Stimulated activated naive CD8-positive, alpha-beta T cell treated with anti-CD3 and anti-CD28 coated beads, Interleukin-15, amount 100 ng/mL, for 72 hours (primary cell): Measurements from ENCODE around the gene ATP8B2.
A peak's percentile ranks its signal among the peaks of the same experiment; 100 is the strongest.
"Not testable (repeated sequence)": the region's sequence is repeated elsewhere in the genome, so short reads cannot be mapped to it uniquely, and the experiment has no call there.

Experiments used
- ATAC-seq: fragments of 150-1000 bp; cut with Tn5 transposase; 2 replicates; pipeline ENCODE4 v1.10.0; 2021; ENCODE audit warnings: mild to moderate bottlenecking, moderate library complexity
- DNase-seq, 2 donors: peaks; one replicate each; pipeline ENCODE4 v3.0.0; 2021 to 2022
- H3K27ac Mint-ChIP-seq, 2 donors: one replicate each; pipeline ENCODE4 v1.8.0; 2022; ENCODE audit warnings: mild to moderate bottlenecking in 2 of 2, mixed read lengths in 2 of 2, moderate library complexity in 2 of 2
- H3K27me3 Mint-ChIP-seq: one replicate; pipeline ENCODE4 v1.8.0; 2022; ENCODE audit warnings: mixed read lengths
- H3K4me1 Mint-ChIP-seq: one replicate; pipeline ENCODE4 v1.8.0; 2022; ENCODE audit warnings: mild to moderate bottlenecking, mixed read lengths
- H3K4me3 Mint-ChIP-seq, 2 donors: one replicate each; pipeline ENCODE4 v1.8.0; 2022; ENCODE audit warnings: mild to moderate bottlenecking in 2 of 2, mixed read lengths in 2 of 2, moderate library complexity in 1 of 2
- H3K9me3 Mint-ChIP-seq, 2 donors: one replicate each; pipeline ENCODE4 v1.8.0; 2022; ENCODE audit warnings: mixed read lengths in 2 of 2

ATP8B2 gene

GRCh38 chr1:154324669-154325582 lies at the start of gene ATP8B2:
Gene ATP8B2, plus strand, starts transcription at chr1:154325525. Its CDS starts 2,617 bp downstream, at chr1:154328142.
- H3K9me3 Mint-ChIP-seq: no peaks in the 10 kb centered on the region
- peaks cover 50% of the 10 kb centered on the region for H3K4me1 Mint-ChIP-seq
- ATAC-seq: peak; percentile 79
- peak; percentile 88 to 89 for DNase-seq
- H3K27me3 Mint-ChIP-seq: peaks cover 6% of the 10 kb centered on the region
- peak within 1 kb of the TSS; percentile 98 to 99 for H3K4me3 Mint-ChIP-seq
- peak within 1 kb of the TSS; percentile 95 to 98 for H3K27ac Mint-ChIP-seq

GRCh38 chr1:154276797-154277196 lies 48.5 kb upstream of the ATP8B2 start:
- Mint-ChIP-seq H3K4me3 (no peak overlapping the region), H3K4me1 (peaks cover 32% of the 10 kb centered on the region), H3K27ac (no peak overlapping the region), H3K27me3 (no peaks in the 10 kb centered on the region), H3K9me3 (no peaks in the 10 kb centered on the region)
- no peak for ATAC-seq
- peak; percentile 13 to 34 for DNase-seq

DNA sequence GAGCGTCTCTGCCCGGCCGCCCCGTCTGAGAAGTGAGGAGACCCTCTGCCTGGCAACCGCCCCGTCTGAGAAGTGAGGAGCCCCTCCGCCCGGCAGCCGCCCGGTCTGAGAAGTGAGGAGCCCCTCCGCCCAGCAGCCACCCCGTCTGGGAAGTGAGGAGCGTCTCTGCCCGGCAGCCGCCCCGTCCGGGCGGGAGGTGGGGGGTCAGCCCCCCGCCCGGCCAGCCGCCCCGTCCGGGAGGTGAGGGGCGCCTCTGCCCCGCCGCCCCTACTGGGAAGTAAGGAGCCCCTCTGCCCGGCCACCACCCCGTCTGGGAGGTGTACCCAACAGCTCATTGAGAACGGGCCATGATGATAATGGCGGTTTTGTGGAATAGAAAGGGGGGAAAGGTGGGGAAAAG lies 37.7 kb upstream of the ATP8B2 start:
- H3K9me3 Mint-ChIP-seq, H3K27me3 Mint-ChIP-seq, ATAC-seq, H3K4me3 Mint-ChIP-seq, H3K4me1 Mint-ChIP-seq, H3K27ac Mint-ChIP-seq, DNase-seq: not testable (repeated sequence)

DNA sequence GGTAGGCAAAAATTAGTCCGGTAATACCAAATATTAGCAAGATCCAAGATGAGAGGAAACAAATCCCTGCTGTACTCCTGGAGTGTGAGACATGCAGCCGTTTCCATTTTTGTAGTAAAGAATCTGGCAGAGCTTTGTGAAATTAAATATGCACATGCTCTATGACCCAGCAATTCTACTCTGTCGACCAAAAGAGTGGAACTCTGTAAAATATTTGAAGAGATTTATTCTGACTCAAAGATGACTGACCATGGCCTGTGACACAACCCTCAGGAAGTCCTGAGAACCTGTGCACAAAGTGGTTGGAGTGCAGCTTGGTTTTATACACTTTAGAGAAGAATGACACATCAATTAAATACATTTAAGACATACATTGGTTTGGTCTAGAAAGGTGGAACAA lies 36.7 kb upstream of the ATP8B2 start:
- ATAC-seq (no peak), DNase-seq (no peak)
- H3K4me3 Mint-ChIP-seq: no peak overlapping the region
- peaks cover 6 to 7% of the 10 kb centered on the region in 2 donors for H3K9me3 Mint-ChIP-seq
- H3K27me3 Mint-ChIP-seq: no peaks in the 10 kb centered on the region
- H3K27ac Mint-ChIP-seq: no peak overlapping the region
- H3K4me1 Mint-ChIP-seq: no peaks in the 10 kb centered on the region

DNA sequence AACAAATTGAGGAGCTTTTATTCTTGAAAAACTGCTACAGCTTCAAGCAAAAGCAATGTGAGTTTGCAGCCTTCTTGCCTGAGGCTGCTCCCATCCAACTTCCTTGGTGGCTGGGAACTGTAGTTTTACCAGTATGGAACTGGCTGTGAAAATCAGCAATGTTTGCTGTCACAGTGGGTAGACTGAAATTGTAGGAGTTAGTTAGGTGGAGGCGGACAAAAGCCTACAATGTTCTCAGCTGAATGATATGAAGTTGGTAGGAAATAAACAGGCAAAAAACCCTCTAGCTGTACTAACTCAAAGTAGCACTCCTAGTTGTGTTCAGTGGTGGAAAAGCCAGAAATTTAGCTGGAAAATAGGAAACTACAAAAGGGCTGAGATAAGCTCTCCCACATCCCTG lies 34.4 kb upstream of the ATP8B2 start:
- ATAC-seq (no peak), DNase-seq (no peak)
- no peaks in the 10 kb centered on the region for H3K27me3 Mint-ChIP-seq
- H3K4me3 Mint-ChIP-seq: no peak overlapping the region
- peaks cover 10 to 21% of the 10 kb centered on the region in 2 donors for H3K9me3 Mint-ChIP-seq
- no peak overlapping the region for H3K27ac Mint-ChIP-seq
- no peaks in the 10 kb centered on the region for H3K4me1 Mint-ChIP-seq

- no peaks in the 10 kb centered on the region for H3K27me3 Mint-ChIP-seq
- peaks cover 10 to 21% of the 10 kb centered on the region in 2 donors for H3K9me3 Mint-ChIP-seq
- no peak for DNase-seq
- no peak for ATAC-seq
- no peaks in the 10 kb centered on the region for H3K4me1 Mint-ChIP-seq
- no peak overlapping the region for H3K27ac Mint-ChIP-seq
- H3K4me3 Mint-ChIP-seq: no peak overlapping the region
These were observed 29.7 kb upstream of the ATP8B2 start for GRCh38 chr1:154295408-154296235.

GRCh38 chr1:154301582-154301981 lies 23.7 kb upstream of the ATP8B2 start:
- H3K27ac Mint-ChIP-seq: no peak overlapping the region

GRCh38 chr1:154304664-154305337 lies 20.5 kb upstream of the ATP8B2 start:
- Mint-ChIP-seq H3K4me3 (no peak overlapping the region), H3K4me1 (peaks cover 12% of the 10 kb centered on the region), H3K9me3 (no peaks in the 10 kb centered on the region), H3K27me3 (no peaks in the 10 kb centered on the region), H3K27ac (no peak overlapping the region)
- ATAC-seq (peak; percentile 95), DNase-seq (peak in 1 of 2 donors; percentile 55)

More at GRCh38 chr1:154301582-154301981, 23.7 kb upstream of the ATP8B2 start:
- Mint-ChIP-seq H3K27me3 (no peaks in the 10 kb centered on the region), H3K9me3 (no peaks in the 10 kb centered on the region), H3K4me3 (no peak overlapping the region), H3K4me1 (peaks cover 5% of the 10 kb centered on the region)
- DNase-seq (no peak), ATAC-seq (no peak)

GRCh38 chr1:154306151-154306550 lies 19.2 kb upstream of the ATP8B2 start:
- H3K27ac Mint-ChIP-seq: no peak overlapping the region
- peaks cover 12% of the 10 kb centered on the region for H3K4me1 Mint-ChIP-seq
- H3K27me3 Mint-ChIP-seq: no peaks in the 10 kb centered on the region
- ATAC-seq (no peak), DNase-seq (no peak)
- H3K9me3 Mint-ChIP-seq: no peaks in the 10 kb centered on the region
- H3K4me3 Mint-ChIP-seq: no peak overlapping the region

DNA sequence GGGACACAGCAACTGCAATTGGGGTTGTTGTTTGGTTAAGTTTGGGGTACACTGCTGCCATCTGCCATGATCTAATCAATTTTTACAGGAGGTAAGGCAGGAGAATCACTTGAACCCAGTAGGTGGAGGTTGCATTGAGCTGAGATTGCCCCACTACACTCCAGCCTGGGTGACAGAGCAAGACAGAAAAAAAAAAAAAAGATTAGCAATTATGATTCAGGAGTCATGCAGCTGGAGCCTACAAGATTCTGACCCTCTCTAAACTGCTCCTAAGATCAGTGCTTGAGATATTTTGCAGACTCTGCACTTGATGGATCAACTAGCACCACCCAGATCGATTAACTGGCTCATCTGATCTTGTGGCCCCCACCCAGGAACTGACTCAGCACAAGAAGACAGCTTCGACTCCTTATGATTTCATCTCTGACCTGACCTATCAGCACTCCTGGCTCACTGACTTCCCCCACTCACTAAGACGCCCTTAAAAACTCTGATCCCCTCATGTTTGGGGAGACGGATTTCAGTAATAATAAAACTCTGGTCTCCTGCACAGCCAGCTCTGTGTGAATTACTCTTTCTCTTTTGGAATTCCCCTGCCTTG lies 17.6 kb upstream of the ATP8B2 start:
- DNase-seq, H3K27me3 Mint-ChIP-seq, H3K9me3 Mint-ChIP-seq, H3K4me3 Mint-ChIP-seq, ATAC-seq, H3K27ac Mint-ChIP-seq: not testable (repeated sequence)
- peaks cover 12% of the 10 kb centered on the region for H3K4me1 Mint-ChIP-seq

DNA sequence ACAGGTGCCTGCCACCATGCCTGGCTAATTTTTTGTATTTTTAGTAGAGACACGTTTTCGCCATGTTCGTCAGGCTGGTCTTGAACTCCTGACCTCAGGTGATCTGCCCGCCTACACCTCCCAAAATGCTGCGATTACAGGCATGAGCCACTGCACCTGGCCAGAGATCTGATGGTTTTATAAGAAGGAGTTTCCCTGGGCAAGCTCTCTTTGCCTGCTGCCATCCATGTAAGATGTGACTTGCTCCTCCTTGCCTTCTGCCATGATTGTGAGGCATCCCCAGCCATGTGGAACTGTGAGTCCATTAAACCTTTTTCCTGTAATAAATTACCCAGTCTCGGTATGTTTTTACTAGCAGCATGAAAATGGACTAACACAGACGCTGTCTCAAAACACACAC lies 16.2 kb upstream of the ATP8B2 start:
- not testable (repeated sequence) for H3K27ac Mint-ChIP-seq, H3K4me3 Mint-ChIP-seq, H3K27me3 Mint-ChIP-seq, DNase-seq, ATAC-seq, H3K9me3 Mint-ChIP-seq
- H3K4me1 Mint-ChIP-seq: peaks cover 12% of the 10 kb centered on the region

GRCh38 chr1:154312229-154313065 lies 12.9 kb upstream of the ATP8B2 start:
- DNase-seq, H3K4me1 Mint-ChIP-seq, H3K9me3 Mint-ChIP-seq, H3K27me3 Mint-ChIP-seq, ATAC-seq, H3K27ac Mint-ChIP-seq, H3K4me3 Mint-ChIP-seq: not testable (repeated sequence)

- Mint-ChIP-seq H3K27ac (no peak overlapping the region), H3K4me3 (no peak overlapping the region), H3K4me1 (peaks cover 5% of the 10 kb centered on the region), H3K27me3 (no peaks in the 10 kb centered on the region), H3K9me3 (peaks cover 0 to 5% of the 10 kb centered on the region in 2 donors)
- DNase-seq: no peak
- ATAC-seq: no peak
These were observed 12.3 kb upstream of the ATP8B2 start for GRCh38 chr1:154313066-154313356.

- DNase-seq, H3K4me3 Mint-ChIP-seq, ATAC-seq, H3K9me3 Mint-ChIP-seq, H3K4me1 Mint-ChIP-seq, H3K27ac Mint-ChIP-seq, H3K27me3 Mint-ChIP-seq: not testable (repeated sequence)
These were observed 11.1 kb upstream of the ATP8B2 start for GRCh38 chr1:154314226-154314625.
